Measurements from ENCODE around the gene PGP. TPM values are rescaled to one million over a fixed set of nuclear protein-coding genes. Genes with fewer than 3 reads are reported as not detected.
A peak's percentile ranks its signal among the peaks of the same experiment; 100 is the strongest.

The PGP gene
- polyA plus RNA-seq, 2 of the 4 experiments (the other 2 are of a cell fraction), result 13.9 to 33.7 TPM

- TF ChIP-seq, protein P1, sequence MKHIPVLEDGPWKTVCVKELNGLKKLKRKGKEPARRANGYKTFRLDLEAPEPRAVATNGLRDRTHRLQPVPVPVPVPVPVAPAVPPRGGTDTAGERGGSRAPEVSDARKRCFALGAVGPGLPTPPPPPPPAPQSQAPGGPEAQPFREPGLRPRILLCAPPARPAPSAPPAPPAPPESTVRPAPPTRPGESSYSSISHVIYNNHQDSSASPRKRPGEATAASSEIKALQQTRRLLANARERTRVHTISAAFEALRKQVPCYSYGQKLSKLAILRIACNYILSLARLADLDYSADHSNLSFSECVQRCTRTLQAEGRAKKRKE (CRISPR knock-in tag; IDR thresholded peaks at IDR 0.05; ENCODE audit: low read depth), result no peak
- TF ChIP-seq MAZ (IDR thresholded peaks at IDR 0.05; ENCODE audit: borderline replicate concordance, low read depth, low read length) (no peak), ZC3H11A (IDR thresholded peaks at IDR 0.05) (no peak), MAFK (IDR thresholded peaks at IDR 0.05; ENCODE audit: partially characterized antibody) (no peak), KDM5A (IDR thresholded peaks at IDR 0.05) (no peak), HEYL (CRISPR knock-in tag; IDR thresholded peaks at IDR 0.05) (no peak), RAD21 (conservative IDR thresholded peaks at IDR 0.05 in 1 of 2, IDR thresholded peaks at IDR 0.05 in 1 of 2) (no peak), MYC (IDR thresholded peaks at IDR 0.05; ENCODE audit: borderline replicate concordance, low read length) (no peak), EHMT2 (IDR thresholded peaks at IDR 0.05; ENCODE audit: low read depth) (no peak), ZSCAN20 (CRISPR knock-in tag; IDR thresholded peaks at IDR 0.05) (no peak), TFCP2L1 (CRISPR knock-in tag; IDR thresholded peaks at IDR 0.05) (no peak), CHD2 (IDR thresholded peaks at IDR 0.05; ENCODE audit: low read length, partially characterized antibody) (no peak), SMC3 (IDR thresholded peaks at IDR 0.05) (no peak), HOXB13 (CRISPR knock-in tag; IDR thresholded peaks at IDR 0.05; ENCODE audit: low read depth) (no peak), RNF2 (IDR thresholded peaks at IDR 0.05; ENCODE audit: borderline replicate concordance, low read depth) (no peak)
- 90% methylated on average over 7 of the region's 20 CpGs for WGBS (ENCODE audit: missing lambda C conversion rate)
Observed at GRCh38 chr16:2186505-2186904, 28.1 kb downstream of the PGP start.

GRCh38 chr16:2186064-2186463 is 28.6 kb downstream of the PGP start:
- FAIRE-seq (no peak), DNase-seq (ENCODE audit: low read depth in 1 of 2, low spot score in 1 of 2) (no peak), ATAC-seq (no peak)
- H3K4me2 ChIP-seq, result no peak overlapping the region
- TF ChIP-seq RCOR1 (IDR thresholded peaks at IDR 0.05; ENCODE audit: low read depth, low read length), result no peak
- TF ChIP-seq KDM1A (IDR thresholded peaks at IDR 0.05; ENCODE audit: low read depth), result no peak
- TF ChIP-seq BHLHE40 (IDR thresholded peaks at IDR 0.05; ENCODE audit: low read depth, low read length), result no peak
- TF ChIP-seq CEBPB (IDR thresholded peaks at IDR 0.05), result no peak
- no peak for TF ChIP-seq ZFP36 (IDR thresholded peaks at IDR 0.05; ENCODE audit: borderline replicate concordance, partially characterized antibody)
- H3K27ac ChIP-seq, result no peak overlapping the region
- 83% methylated on average over 13 of the region's 13 CpGs for WGBS (ENCODE audit: missing lambda C conversion rate)
- ChIA-PET POLR2A (no interaction called here), CTCF (interaction anchor here (2.7 kb wide), 1 partner anchor 9 kb away, joined by 19 read pairs; no protein-coding TSS in a partner anchor)
- H3K4me1 ChIP-seq, result no peaks in the 10 kb centered on the region
- H3K4me3 ChIP-seq, result no peak overlapping the region
- H3K9me3 ChIP-seq, result no peaks in the 10 kb centered on the region

More at GRCh38 chr16:2186505-2186904, 28.1 kb downstream of the PGP start:
- H3K4me1 ChIP-seq, result no peaks in the 10 kb centered on the region
- DNase-seq (ENCODE audit: low read depth in 1 of 2, low spot score in 1 of 2) (no peak), ATAC-seq (no peak), FAIRE-seq (no peak)
- no peak overlapping the region for H3K4me3 ChIP-seq
- H3K4me2 ChIP-seq, result no peak overlapping the region
- POLR2A ChIA-PET, result no interaction called here
- H3K9me3 ChIP-seq, result no peaks in the 10 kb centered on the region
- CTCF ChIA-PET, result interaction anchor here (2.7 kb wide), 1 partner anchor 8 kb away, joined by 19 read pairs; no protein-coding TSS in a partner anchor
- no peak overlapping the region for H3K27ac ChIP-seq

GRCh38 chr16:2184962-2185361 is 29.7 kb downstream of the PGP start:
- ATAC-seq (peak in 1 of 2 experiments; percentile 5; a peak in 1 of 6 replicates), FAIRE-seq (no peak), DNase-seq (ENCODE audit: low read depth in 1 of 2, low spot score in 1 of 2) (no peak)
- Histone ChIP-seq H3K4me2 (no peak overlapping the region), H3K4me3 (no peak overlapping the region), H3K9me3 (no peaks in the 10 kb centered on the region), H3K27ac (no peak overlapping the region), H3K4me1 (no peaks in the 10 kb centered on the region)
- POLR2A ChIA-PET, result interaction anchor here (1.5 kb wide), 1 partner anchor 29 kb away, joined by 3 read pairs; the partner anchor contains the start of gene TRAF7
- CTCF ChIA-PET, result interaction anchor here (2.7 kb wide), 1 partner anchor 10 kb away, joined by 19 read pairs; no protein-coding TSS in a partner anchor
- 81% methylated on average over 17 of the region's 20 CpGs for WGBS (ENCODE audit: missing lambda C conversion rate)
- TF ChIP-seq, protein P2, sequence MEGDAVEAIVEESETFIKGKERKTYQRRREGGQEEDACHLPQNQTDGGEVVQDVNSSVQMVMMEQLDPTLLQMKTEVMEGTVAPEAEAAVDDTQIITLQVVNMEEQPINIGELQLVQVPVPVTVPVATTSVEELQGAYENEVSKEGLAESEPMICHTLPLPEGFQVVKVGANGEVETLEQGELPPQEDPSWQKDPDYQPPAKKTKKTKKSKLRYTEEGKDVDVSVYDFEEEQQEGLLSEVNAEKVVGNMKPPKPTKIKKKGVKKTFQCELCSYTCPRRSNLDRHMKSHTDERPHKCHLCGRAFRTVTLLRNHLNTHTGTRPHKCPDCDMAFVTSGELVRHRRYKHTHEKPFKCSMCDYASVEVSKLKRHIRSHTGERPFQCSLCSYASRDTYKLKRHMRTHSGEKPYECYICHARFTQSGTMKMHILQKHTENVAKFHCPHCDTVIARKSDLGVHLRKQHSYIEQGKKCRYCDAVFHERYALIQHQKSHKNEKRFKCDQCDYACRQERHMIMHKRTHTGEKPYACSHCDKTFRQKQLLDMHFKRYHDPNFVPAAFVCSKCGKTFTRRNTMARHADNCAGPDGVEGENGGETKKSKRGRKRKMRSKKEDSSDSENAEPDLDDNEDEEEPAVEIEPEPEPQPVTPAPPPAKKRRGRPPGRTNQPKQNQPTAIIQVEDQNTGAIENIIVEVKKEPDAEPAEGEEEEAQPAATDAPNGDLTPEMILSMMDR (IDR thresholded peaks at IDR 0.05), result no peak
- TF ChIP-seq CBX2 (IDR thresholded peaks at IDR 0.05; ENCODE audit: borderline replicate concordance, low read depth) (no peak), RCOR1 (IDR thresholded peaks at IDR 0.05; ENCODE audit: low read depth, low read length) (no peak), CBX8 (IDR thresholded peaks at IDR 0.05) (no peak), POLR2A (IDR thresholded peaks at IDR 0.05; ENCODE audit: low read length) (no peak), EHF (CRISPR knock-in tag; IDR thresholded peaks at IDR 0.05) (no peak), HOXB5 (CRISPR knock-in tag; IDR thresholded peaks at IDR 0.05) (no peak), POLR2AphosphoS2 (conservative IDR thresholded peaks at IDR 0.05; ENCODE audit: low read length) (no peak)
- TF ChIP-seq, protein P3, sequence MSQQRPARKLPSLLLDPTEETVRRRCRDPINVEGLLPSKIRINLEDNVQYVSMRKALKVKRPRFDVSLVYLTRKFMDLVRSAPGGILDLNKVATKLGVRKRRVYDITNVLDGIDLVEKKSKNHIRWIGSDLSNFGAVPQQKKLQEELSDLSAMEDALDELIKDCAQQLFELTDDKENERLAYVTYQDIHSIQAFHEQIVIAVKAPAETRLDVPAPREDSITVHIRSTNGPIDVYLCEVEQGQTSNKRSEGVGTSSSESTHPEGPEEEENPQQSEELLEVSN (IDR thresholded peaks at IDR 0.05; ENCODE audit: borderline replicate concordance, low read depth), result no peak
- TF ChIP-seq, protein P4, sequence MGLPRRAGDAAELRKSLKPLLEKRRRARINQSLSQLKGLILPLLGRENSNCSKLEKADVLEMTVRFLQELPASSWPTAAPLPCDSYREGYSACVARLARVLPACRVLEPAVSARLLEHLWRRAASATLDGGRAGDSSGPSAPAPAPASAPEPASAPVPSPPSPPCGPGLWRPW (IDR thresholded peaks at IDR 0.05), result no peak
- TF ChIP-seq, protein P5, sequence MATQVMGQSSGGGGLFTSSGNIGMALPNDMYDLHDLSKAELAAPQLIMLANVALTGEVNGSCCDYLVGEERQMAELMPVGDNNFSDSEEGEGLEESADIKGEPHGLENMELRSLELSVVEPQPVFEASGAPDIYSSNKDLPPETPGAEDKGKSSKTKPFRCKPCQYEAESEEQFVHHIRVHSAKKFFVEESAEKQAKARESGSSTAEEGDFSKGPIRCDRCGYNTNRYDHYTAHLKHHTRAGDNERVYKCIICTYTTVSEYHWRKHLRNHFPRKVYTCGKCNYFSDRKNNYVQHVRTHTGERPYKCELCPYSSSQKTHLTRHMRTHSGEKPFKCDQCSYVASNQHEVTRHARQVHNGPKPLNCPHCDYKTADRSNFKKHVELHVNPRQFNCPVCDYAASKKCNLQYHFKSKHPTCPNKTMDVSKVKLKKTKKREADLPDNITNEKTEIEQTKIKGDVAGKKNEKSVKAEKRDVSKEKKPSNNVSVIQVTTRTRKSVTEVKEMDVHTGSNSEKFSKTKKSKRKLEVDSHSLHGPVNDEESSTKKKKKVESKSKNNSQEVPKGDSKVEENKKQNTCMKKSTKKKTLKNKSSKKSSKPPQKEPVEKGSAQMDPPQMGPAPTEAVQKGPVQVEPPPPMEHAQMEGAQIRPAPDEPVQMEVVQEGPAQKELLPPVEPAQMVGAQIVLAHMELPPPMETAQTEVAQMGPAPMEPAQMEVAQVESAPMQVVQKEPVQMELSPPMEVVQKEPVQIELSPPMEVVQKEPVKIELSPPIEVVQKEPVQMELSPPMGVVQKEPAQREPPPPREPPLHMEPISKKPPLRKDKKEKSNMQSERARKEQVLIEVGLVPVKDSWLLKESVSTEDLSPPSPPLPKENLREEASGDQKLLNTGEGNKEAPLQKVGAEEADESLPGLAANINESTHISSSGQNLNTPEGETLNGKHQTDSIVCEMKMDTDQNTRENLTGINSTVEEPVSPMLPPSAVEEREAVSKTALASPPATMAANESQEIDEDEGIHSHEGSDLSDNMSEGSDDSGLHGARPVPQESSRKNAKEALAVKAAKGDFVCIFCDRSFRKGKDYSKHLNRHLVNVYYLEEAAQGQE (IDR thresholded peaks at IDR 0.05), result no peak
